GM19351 (cell line): ENCODE measurements around the gene GNB2.
"Not testable (repeated sequence)": the region's sequence is repeated elsewhere in the genome, so short reads cannot be mapped to it uniquely, and the experiment has no call there.

Experiments used
- ATAC-seq: cut with Tn5 transposase; IDR thresholded peaks from one replicate; pipeline ENCODE4 v1.9.1; 2021; ENCODE audit warnings: mild to moderate bottlenecking, moderate library complexity; ENCODE audit not compliant: unreplicated experiment

GNB2 gene

GRCh38 chr7:100662194-100662776 lies 11.3 kb upstream of the GNB2 start:
- ATAC-seq, result not testable (repeated sequence)

GRCh38 chr7:100665168-100665726 lies 8.3 kb upstream of the GNB2 start:
- ATAC-seq, result no peak

GRCh38 chr7:100667331-100668068 lies 6.0 kb upstream of the GNB2 start:
- no peak for ATAC-seq

- ATAC-seq, result no peak
These were observed 5.5 kb upstream of the GNB2 start for GRCh38 chr7:100668069-100668449.

- not testable (repeated sequence) for ATAC-seq
These were observed 4.4 kb upstream of the GNB2 start for GRCh38 chr7:100669106-100669505.

GRCh38 chr7:100670074-100670473 lies 3.5 kb upstream of the GNB2 start:
- ATAC-seq, result no peak

GRCh38 chr7:100671353-100672327 lies 1.9 kb upstream of the GNB2 start:
- no peak for ATAC-seq

- no peak for ATAC-seq
These were observed 436 bp downstream of the GNB2 start for GRCh38 chr7:100673942-100674410.

GRCh38 chr7:100674411-100675104 lies 1.0 kb downstream of the GNB2 start:
- ATAC-seq, result no peak

- peak; percentile 5 for ATAC-seq
These were observed 1.5 kb downstream of the GNB2 start for GRCh38 chr7:100675105-100675451.

- ATAC-seq, result peak; percentile 43
These were observed 2.2 kb downstream of the GNB2 start for GRCh38 chr7:100675581-100676350.

- ATAC-seq, result no peak
These were observed 3.2 kb downstream of the GNB2 start for GRCh38 chr7:100676501-100677306.

GRCh38 chr7:100677308-100678267 lies 4.0 kb downstream of the GNB2 start:
- no peak for ATAC-seq

- ATAC-seq, result no peak
These were observed 4.9 kb downstream of the GNB2 start for GRCh38 chr7:100678291-100678984.

GRCh38 chr7:100679129-100679926 lies 5.8 kb downstream of the GNB2 start:
- no peak for ATAC-seq

- no peak for ATAC-seq
These were observed 6.5 kb downstream of the GNB2 start for GRCh38 chr7:100679927-100680575.
